Right lobe of liver (tissue), 4 donors: ENCODE measurements around the gene KLF16.
"Not testable (repeated sequence)": the region's sequence is repeated elsewhere in the genome, so short reads cannot be mapped to it uniquely, and the experiment has no call there.

Experiments
- POLR2A ChIP-seq: fragments of 450-650 bp; IDR thresholded peaks from one replicate; pipeline ENCODE4 v1.6.1; 2017; ENCODE audit warnings: antibody characterized with exemption, mild to moderate bottlenecking
- TF ChIP-seq, protein P1 (sequence below), 4 donors: fragments of 200-600 bp in 3 of 4; fragments of 450-650 bp in 1 of 4; IDR thresholded peaks; one replicate each; pipeline versions ENCODE4 v1.5.1 to v1.8.0; 2016 to 2022; ENCODE audit warnings: antibody characterized with exemption in 4 of 4, mild to moderate bottlenecking in 2 of 4
- donor health status: DM: no; HTN: no; CAD: no.
- donor health status: DM: no; HTN: no; CAD: no.
- donor health status: DM: no; HTN: yes; CAD: no.

DNA sequence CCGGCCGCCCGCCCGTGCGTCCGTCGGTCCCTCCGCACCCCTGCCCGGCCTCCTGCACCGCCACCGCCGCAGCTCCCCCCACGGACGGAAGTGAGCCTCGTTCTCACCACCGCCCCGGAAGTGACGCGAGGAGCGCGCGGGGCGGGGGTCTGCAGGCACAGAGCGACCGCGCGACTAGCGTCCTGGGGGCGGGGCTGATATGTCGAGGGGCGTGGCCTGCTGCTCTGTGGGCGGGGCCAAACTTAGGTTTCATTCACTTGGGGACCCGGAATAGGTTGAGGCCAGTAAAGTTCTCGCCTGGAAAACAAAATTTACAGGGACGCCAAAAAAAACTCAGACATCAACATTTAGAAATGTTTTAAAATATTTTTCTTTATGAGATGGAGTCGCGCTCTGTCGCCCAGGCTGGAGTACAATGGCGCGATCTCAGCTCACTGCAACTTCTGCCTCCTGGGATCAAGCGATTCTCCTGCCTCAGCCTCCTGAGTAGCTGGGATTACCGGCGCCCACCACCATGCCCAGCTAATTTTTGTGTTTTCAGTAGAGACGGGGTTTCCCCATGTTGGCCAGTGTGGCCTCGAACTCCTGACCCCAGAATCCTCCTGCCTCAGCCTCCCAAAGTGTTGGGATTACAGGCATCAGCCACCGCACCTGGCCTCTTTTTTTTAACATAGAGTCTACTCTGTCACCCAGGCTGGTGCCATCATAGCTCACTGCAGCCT lies 22.2 kb upstream of the KLF16 start, which contains the start of gene ABHD17A:
- TF ChIP-seq, protein P1, sequence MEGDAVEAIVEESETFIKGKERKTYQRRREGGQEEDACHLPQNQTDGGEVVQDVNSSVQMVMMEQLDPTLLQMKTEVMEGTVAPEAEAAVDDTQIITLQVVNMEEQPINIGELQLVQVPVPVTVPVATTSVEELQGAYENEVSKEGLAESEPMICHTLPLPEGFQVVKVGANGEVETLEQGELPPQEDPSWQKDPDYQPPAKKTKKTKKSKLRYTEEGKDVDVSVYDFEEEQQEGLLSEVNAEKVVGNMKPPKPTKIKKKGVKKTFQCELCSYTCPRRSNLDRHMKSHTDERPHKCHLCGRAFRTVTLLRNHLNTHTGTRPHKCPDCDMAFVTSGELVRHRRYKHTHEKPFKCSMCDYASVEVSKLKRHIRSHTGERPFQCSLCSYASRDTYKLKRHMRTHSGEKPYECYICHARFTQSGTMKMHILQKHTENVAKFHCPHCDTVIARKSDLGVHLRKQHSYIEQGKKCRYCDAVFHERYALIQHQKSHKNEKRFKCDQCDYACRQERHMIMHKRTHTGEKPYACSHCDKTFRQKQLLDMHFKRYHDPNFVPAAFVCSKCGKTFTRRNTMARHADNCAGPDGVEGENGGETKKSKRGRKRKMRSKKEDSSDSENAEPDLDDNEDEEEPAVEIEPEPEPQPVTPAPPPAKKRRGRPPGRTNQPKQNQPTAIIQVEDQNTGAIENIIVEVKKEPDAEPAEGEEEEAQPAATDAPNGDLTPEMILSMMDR (IDR thresholded peaks at IDR 0.05), result not testable (repeated sequence)
- peak; percentile 71 for TF ChIP-seq POLR2A
